ENCODE results near the gene TTC23L.

DNA sequence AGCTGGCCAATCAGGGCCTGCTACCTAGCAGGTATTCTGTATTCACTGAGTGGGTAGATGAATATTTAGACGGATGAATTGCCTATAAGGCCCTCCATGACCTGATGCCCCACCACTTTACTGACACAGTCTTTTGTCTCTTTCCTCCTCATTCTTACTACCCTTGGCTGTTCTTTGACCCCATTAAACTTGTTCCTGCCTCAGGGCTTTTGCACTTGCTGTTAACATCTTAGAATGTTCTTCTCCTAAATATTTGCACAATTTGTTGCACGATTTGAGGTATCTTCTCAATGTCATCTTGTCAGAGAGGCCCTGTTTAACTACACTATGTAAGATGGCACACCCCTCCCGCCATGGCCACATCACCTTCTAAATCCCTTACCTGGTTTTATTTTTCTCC, 3.3 kb upstream of the TTC23L start:
- TF ChIP-seq CTCF (conservative IDR thresholded peaks at IDR 0.05 in 1 of 2, IDR thresholded peaks at IDR 0.05 in 1 of 2; ENCODE audit: low read depth in 1 of 2, low read length in 2 of 2): no peak
- no peak for TF ChIP-seq EZH2 (IDR thresholded peaks at IDR 0.05; ENCODE audit: low read length, missing control alignments)
